Endothelial cell of umbilical vein (primary cell): ENCODE results near the gene KANK4. TPM values are rescaled to one million over a fixed set of nuclear protein-coding genes. Genes with fewer than 3 reads are reported as not detected.

ENCODE experiments used
- BruUV-seq: library from RNA; stranded (reverse); fragments of 400-500 nt; replicated peaks from 2 replicates; lab custom pipeline; 2021; lab: Mats Ljungman, UMichigan
- CTCF ChIA-PET: fragments of 300-600, 350-600 bp; sonication (Branson Sonifier 250); formaldehyde crosslinking; loops from one replicate; lab custom pipeline; 2021; ENCODE audit warnings: antibody characterized with exemption, inconsistent platforms; lab: Charles Lee
- POLR2A ChIA-PET: fragments of 300-600, 350-600 bp; sonication (Branson Sonifier 250); formaldehyde crosslinking; loops from one replicate; lab custom pipeline; 2021; ENCODE audit warnings: antibody characterized with exemption, inconsistent platforms; lab: Charles Lee
- DNase-seq: peaks from one replicate; pipeline ENCODE4 v3.0.0-alpha.2; 2011; ENCODE audit warnings: low read depth, low spot score
- FAIRE-seq: peaks from 2 replicates; lab custom pipeline; 2011; peaks lifted over from hg19 to GRCh38; lab: Jason Lieb, UNC
- H2AFZ ChIP-seq: 2 replicates; pipeline ENCODE4 v1.6.0; 2012; ENCODE audit warnings: low read depth, low read length, control low read depth, inconsistent platforms
- H3K27ac ChIP-seq: 2 replicates; pipeline ENCODE4 v1.5.1; 2011; ENCODE audit warnings: low read depth, mild to moderate bottlenecking, control low read depth, low read length, moderate library complexity; ENCODE audit not compliant: insufficient read depth
- H3K27me3 ChIP-seq, 2 experiments: 2 replicates each; pipeline versions ENCODE4 v1.6.0 to v1.6.1; 2011; ENCODE audit warnings: low read length in 2 of 2, mixed read lengths in 1 of 2; ENCODE audit not compliant: control insufficient read depth in 2 of 2, insufficient read depth in 2 of 2
- H3K36me3 ChIP-seq, 2 experiments: 2 replicates in 1 of 2; 3 replicates in 1 of 2; pipeline ENCODE4 v1.5.1; 2011; ENCODE audit warnings: low read length in 2 of 2, mild to moderate bottlenecking in 1 of 2, moderate library complexity in 1 of 2; ENCODE audit not compliant: control insufficient read depth in 2 of 2, insufficient read depth in 2 of 2; ENCODE audit errors: extremely low read depth in 1 of 2
- H3K4me1 ChIP-seq: 3 replicates; pipeline ENCODE4 v1.5.1; 2011; ENCODE audit warnings: mild to moderate bottlenecking, low read length; ENCODE audit not compliant: control insufficient read depth, insufficient read depth; ENCODE audit errors: extremely low read depth
- H3K4me2 ChIP-seq: 2 replicates; pipeline ENCODE4 v1.6.1; 2011; ENCODE audit warnings: low read length, control low read depth, mixed read lengths; ENCODE audit not compliant: insufficient read depth
- H3K4me3 ChIP-seq, 3 experiments: fragments of 200-600 bp in 1 of 3; sonication (generic), shearing (Covaris generic) in 1 of 3; replicated peaks in 1 of 3; 2 replicates each; pipeline ENCODE4 v1.5.1; 2011 to 2016; ENCODE audit warnings: control low read depth in 3 of 3, low read length in 3 of 3, mild to moderate bottlenecking in 2 of 3, inconsistent platforms in 1 of 3, low read depth in 1 of 3, moderate library complexity in 1 of 3; ENCODE audit not compliant: insufficient read depth in 1 of 3
- H3K79me2 ChIP-seq: 2 replicates; pipeline ENCODE4 v1.6.0; 2012; ENCODE audit warnings: low read length, inconsistent platforms; ENCODE audit not compliant: control insufficient read depth, insufficient read depth
- H3K9ac ChIP-seq: replicated peaks from 2 replicates; pipeline ENCODE3; 2011; ENCODE audit warnings: low read length, control low read depth; ENCODE audit not compliant: insufficient read depth; ENCODE audit errors: extremely low read depth
- H3K9me1 ChIP-seq: replicated peaks from 3 replicates; pipeline ENCODE4 v1.6.0; 2011; ENCODE audit warnings: mild to moderate bottlenecking, low read length; ENCODE audit not compliant: control insufficient read depth, insufficient read depth; ENCODE audit errors: extremely low read depth
- H3K9me3 ChIP-seq: replicated peaks from 2 replicates; pipeline ENCODE4 v1.5.1; 2012; ENCODE audit warnings: low read length, inconsistent platforms; ENCODE audit not compliant: control insufficient read depth, insufficient read depth
- H4K20me1 ChIP-seq: replicated peaks from 2 replicates; pipeline ENCODE3; 2011; ENCODE audit warnings: mild to moderate bottlenecking, low read length; ENCODE audit not compliant: control insufficient read depth, insufficient read depth; ENCODE audit errors: extremely low read depth
- CTCF ChIP-seq, 2 donors: IDR thresholded peaks; 1 replicate in 1 of 2; 2 replicates in 1 of 2; pipeline ENCODE4 v1.5.1; 2011; ENCODE audit warnings: low read length in 2 of 2, mild to moderate bottlenecking in 2 of 2, moderate library complexity in 2 of 2, control low read depth in 1 of 2, inconsistent platforms in 1 of 2, low read depth in 1 of 2; ENCODE audit not compliant: insufficient read depth in 1 of 2; ENCODE audit errors: extremely low read depth in 1 of 2
- EZH2 ChIP-seq: IDR thresholded peaks from 2 replicates; pipeline ENCODE4 v1.6.1; 2012; ENCODE audit warnings: borderline replicate concordance, low read depth, mild to moderate bottlenecking, moderate library complexity, low read length, inconsistent platforms; ENCODE audit not compliant: severe bottlenecking
- FOS ChIP-seq: IDR thresholded peaks from 2 replicates; pipeline ENCODE4 v1.6.1; 2011; ENCODE audit warnings: mild to moderate bottlenecking, low read length, moderate library complexity, borderline replicate concordance; ENCODE audit not compliant: insufficient read depth
- GATA2 ChIP-seq: IDR thresholded peaks from 2 replicates; pipeline ENCODE4 v1.7.0; 2011; ENCODE audit warnings: low read depth, mild to moderate bottlenecking, moderate library complexity, mixed read lengths, low read length; ENCODE audit not compliant: insufficient read length, insufficient read depth
- JUN ChIP-seq: IDR thresholded peaks from 2 replicates; pipeline ENCODE4 v1.6.1; 2011; ENCODE audit warnings: borderline replicate concordance, low read depth; ENCODE audit not compliant: insufficient read length, insufficient read depth
- MYC ChIP-seq: IDR thresholded peaks from one replicate; pipeline ENCODE4 v1.6.1; 2011; ENCODE audit warnings: mild to moderate bottlenecking, low read depth, low read length
- POLR2A ChIP-seq: IDR thresholded peaks from 2 replicates; pipeline ENCODE4 v1.6.1; 2012; ENCODE audit warnings: low read depth, mild to moderate bottlenecking, control low read depth, low read length
- POLR2AphosphoS5 ChIP-seq: IDR thresholded peaks from 2 replicates; pipeline ENCODE4 v1.6.1; 2012; ENCODE audit warnings: low read depth, mild to moderate bottlenecking, control low read depth, low read length, moderate library complexity; ENCODE audit not compliant: insufficient read depth
- dilution Hi-C: fragments of 300-500 bp; cut with MboI; formaldehyde crosslinking; loops from one replicate; pipeline ENCODE4 v1.15.0; 2019; ENCODE audit warnings: low sequenced_read_pairs; ENCODE audit not compliant: extremely low pct_ligation_motif_present
- intact Hi-C: fragments of 100-400 bp; cut with micrococcal nuclease; formaldehyde crosslinking; loops from one replicate; pipeline ENCODE4 v1.10.0; 2022
- polyA plus RNA-seq, 4 experiments: library from polyadenylated mRNA; depleted of rRNA in 3 of 4; stranded (reverse) in 3 of 4; unstranded in 1 of 4; fragments of >200 nt; gene quantifications; 2 replicates each; pipeline versions ENCODE4 v1.2.1 to v1.2.3, GENCODE V29; 2011 to 2012; ENCODE audit warnings: missing spikeins in 1 of 4
- total RNA-seq: library from RNA; stranded (reverse); gene quantifications from 2 replicates; pipeline ENCODE4 v1.2.3, GENCODE V29; 2021
- TF ChIP-seq, protein P1 (sequence below): IDR thresholded peaks from 2 replicates; pipeline ENCODE4 v1.6.1; 2011; ENCODE audit not compliant: insufficient read depth, insufficient read length

Gene KANK4
- total and polyA plus RNA-seq, 2 donors (not counting 3 experiments of a cell fraction or from before 2014, with no cell fraction given) = not detected

DNA sequence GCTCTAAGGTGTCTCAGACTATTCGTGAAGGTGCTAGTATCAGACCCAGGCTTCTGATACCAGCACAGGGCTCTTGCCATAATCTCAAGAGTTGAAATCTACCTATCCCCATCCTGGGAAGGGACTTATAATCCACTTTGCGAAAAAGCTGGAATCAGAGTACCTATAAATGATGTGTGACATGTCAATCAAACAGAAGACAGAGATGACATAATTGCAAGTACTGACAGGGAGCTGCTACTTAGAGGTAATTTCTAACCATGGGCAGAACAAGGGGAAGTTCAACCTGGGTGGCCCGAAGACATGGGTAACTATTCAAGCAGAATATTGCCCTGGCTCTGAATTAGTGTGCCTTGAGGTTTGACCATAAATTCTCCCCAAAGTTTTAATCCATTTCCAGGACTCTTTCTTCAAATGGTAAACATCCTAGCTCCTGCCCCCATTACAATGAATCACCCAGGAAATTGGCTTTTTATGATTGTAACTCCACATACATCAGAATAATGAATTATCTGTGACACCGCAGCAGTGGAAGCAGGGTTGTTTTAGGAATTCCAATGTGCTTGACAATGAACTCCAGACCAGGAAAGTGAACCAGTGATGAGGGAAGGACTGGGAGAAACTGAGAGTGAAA is 37.2 kb downstream of the KANK4 start:
- Histone ChIP-seq H3K36me3 (no peaks in the 10 kb centered on the region), H3K9me1 (no peaks in the 10 kb centered on the region), H3K4me1 (peaks cover 2% of the 10 kb centered on the region), H3K27me3 (peaks cover 3 to 6% of the 10 kb centered on the region in 2 experiments), H3K9ac (no peak overlapping the region), H4K20me1 (no peaks in the 10 kb centered on the region), H3K4me2 (no peak overlapping the region), H3K27ac (no peak overlapping the region), H3K79me2 (no peaks in the 10 kb centered on the region), H3K9me3 (no peaks in the 10 kb centered on the region), H3K4me3 (no peak overlapping the region), H2AFZ (no peak overlapping the region)
- no peak for FAIRE-seq
- TF ChIP-seq EZH2 = no peak
- TF ChIP-seq CTCF (IDR thresholded peaks at IDR 0.05; ENCODE audit: extremely low read depth in 1 of 2, insufficient read depth in 1 of 2, low read depth in 1 of 2, low read length in 2 of 2) = no peak
- TF ChIP-seq POLR2AphosphoS5 = no peak
- TF ChIP-seq FOS = no peak
- no peak for TF ChIP-seq POLR2A
- no peak for TF ChIP-seq GATA2
- TF ChIP-seq, protein P1, sequence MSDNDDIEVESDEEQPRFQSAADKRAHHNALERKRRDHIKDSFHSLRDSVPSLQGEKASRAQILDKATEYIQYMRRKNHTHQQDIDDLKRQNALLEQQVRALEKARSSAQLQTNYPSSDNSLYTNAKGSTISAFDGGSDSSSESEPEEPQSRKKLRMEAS = no peak
- TF ChIP-seq JUN = no peak
- no peak for TF ChIP-seq MYC
- DNase-seq = no peak
- POLR2A ChIA-PET = no interaction called here
- intact Hi-C loops (no loop called here), dilution Hi-C loops (no loop called here)
- no TSS peak for BruUV-seq
- CTCF ChIA-PET = no interaction called here
